Liver (tissue), 3 donors: ENCODE measurements around the gene SMPD3.

Experiments used
- CTCF ChIP-seq: fragments of 150-350 bp; IDR thresholded peaks from 2 replicates; pipeline ENCODE4 v1.5.1; 2017; ENCODE audit warnings: improper control_type of control experiment, low read depth, low read length; ENCODE audit not compliant: missing input control
- GABPA ChIP-seq, 2 donors: IDR thresholded peaks in 1 of 2; conservative IDR thresholded peaks in 1 of 2; 2 replicates each; pipeline ENCODE4 v1.6.1; 2016; ENCODE audit warnings: antibody characterized with exemption in 2 of 2, mild to moderate bottlenecking in 1 of 2, moderate library complexity in 1 of 2
- JUND ChIP-seq, 2 donors: IDR thresholded peaks; 2 replicates each; pipeline ENCODE4 v1.6.1; 2016; ENCODE audit warnings: antibody characterized with exemption in 2 of 2
- MAX ChIP-seq: IDR thresholded peaks from 2 replicates; pipeline ENCODE4 v1.6.1; 2016; ENCODE audit warnings: antibody characterized with exemption
- NR2F2 ChIP-seq: IDR thresholded peaks from 2 replicates; pipeline ENCODE4 v1.6.1; 2016; ENCODE audit warnings: antibody characterized with exemption
- REST ChIP-seq: IDR thresholded peaks from 2 replicates; pipeline ENCODE4 v1.6.1; 2016; ENCODE audit warnings: antibody characterized with exemption, mild to moderate bottlenecking
- TAF1 ChIP-seq: conservative IDR thresholded peaks from 2 replicates; pipeline ENCODE4 v1.6.1; 2016; ENCODE audit warnings: antibody characterized with exemption, mild to moderate bottlenecking
- YY1 ChIP-seq: IDR thresholded peaks from 2 replicates; pipeline ENCODE4 v1.6.1; 2016; ENCODE audit warnings: antibody characterized with exemption, mild to moderate bottlenecking
- ZBTB33 ChIP-seq: IDR thresholded peaks from 2 replicates; pipeline ENCODE4 v1.6.1; 2016; ENCODE audit warnings: antibody characterized with exemption
- donor health status: healthy.
- donor health status: healthy.

- no peak for TF ChIP-seq CTCF
- TF ChIP-seq MAX = no peak
- TF ChIP-seq TAF1 = no peak
- no peak for TF ChIP-seq YY1
- no peak for TF ChIP-seq REST
- no peak for TF ChIP-seq ZBTB33
- no peak for TF ChIP-seq GABPA (IDR thresholded peaks at IDR 0.05 in 1 of 2, conservative IDR thresholded peaks at IDR 0.05 in 1 of 2)
- no peak for TF ChIP-seq NR2F2
- TF ChIP-seq JUND (IDR thresholded peaks at IDR 0.05) = no peak
These were observed 69.6 kb downstream of the SMPD3 start for GRCh38 chr16:68378436-68379415.
